Progenitor cell of endocrine pancreas (in vitro differentiated cells): ENCODE data around the gene RAB11FIP4. TPM values are rescaled to one million over a fixed set of nuclear protein-coding genes. Genes with fewer than 3 reads are reported as not detected.

Experiments used
- DNase-seq: peaks from one replicate; pipeline ENCODE4 v3.0.0; 2021; ENCODE audit warnings: low spot score; ENCODE audit not compliant: unreplicated experiment
- H3K27ac Mint-ChIP-seq: 2 replicates; pipeline ENCODE4 v1.8.0; 2021; ENCODE audit warnings: mild to moderate bottlenecking, moderate library complexity, mixed read lengths
- H3K27me3 Mint-ChIP-seq: 2 replicates; pipeline ENCODE4 v1.8.0; 2021; ENCODE audit warnings: mixed read lengths
- H3K36me3 Mint-ChIP-seq: 2 replicates; pipeline ENCODE4 v1.8.0; 2022; ENCODE audit warnings: mixed read lengths; ENCODE audit not compliant: insufficient read depth
- H3K4me1 Mint-ChIP-seq: 2 replicates; pipeline ENCODE4 v1.8.0; 2021; ENCODE audit warnings: low read depth, mixed read lengths
- H3K4me3 Mint-ChIP-seq: 2 replicates; pipeline ENCODE4 v1.8.0; 2021; ENCODE audit warnings: low read depth, mild to moderate bottlenecking, moderate library complexity, mixed read lengths
- H3K9me3 Mint-ChIP-seq: 2 replicates; pipeline ENCODE4 v1.8.0; 2021; ENCODE audit warnings: low read depth, mixed read lengths
- total RNA-seq: library from RNA; stranded (reverse); gene quantifications from 2 replicates; pipeline ENCODE4 v1.2.1, GENCODE V29; 2021
- TF ChIP-seq, protein P1 (sequence below): fragments of 200-600 bp; sonication (generic); IDR thresholded peaks from one replicate; pipeline ENCODE4 v1.5.0; 2021; ENCODE audit warnings: antibody characterized with exemption, mild to moderate bottlenecking; ENCODE audit not compliant: unreplicated experiment

The RAB11FIP4 gene
- total RNA-seq, 1 donor from 2014 or later = 65.5 TPM

DNA sequence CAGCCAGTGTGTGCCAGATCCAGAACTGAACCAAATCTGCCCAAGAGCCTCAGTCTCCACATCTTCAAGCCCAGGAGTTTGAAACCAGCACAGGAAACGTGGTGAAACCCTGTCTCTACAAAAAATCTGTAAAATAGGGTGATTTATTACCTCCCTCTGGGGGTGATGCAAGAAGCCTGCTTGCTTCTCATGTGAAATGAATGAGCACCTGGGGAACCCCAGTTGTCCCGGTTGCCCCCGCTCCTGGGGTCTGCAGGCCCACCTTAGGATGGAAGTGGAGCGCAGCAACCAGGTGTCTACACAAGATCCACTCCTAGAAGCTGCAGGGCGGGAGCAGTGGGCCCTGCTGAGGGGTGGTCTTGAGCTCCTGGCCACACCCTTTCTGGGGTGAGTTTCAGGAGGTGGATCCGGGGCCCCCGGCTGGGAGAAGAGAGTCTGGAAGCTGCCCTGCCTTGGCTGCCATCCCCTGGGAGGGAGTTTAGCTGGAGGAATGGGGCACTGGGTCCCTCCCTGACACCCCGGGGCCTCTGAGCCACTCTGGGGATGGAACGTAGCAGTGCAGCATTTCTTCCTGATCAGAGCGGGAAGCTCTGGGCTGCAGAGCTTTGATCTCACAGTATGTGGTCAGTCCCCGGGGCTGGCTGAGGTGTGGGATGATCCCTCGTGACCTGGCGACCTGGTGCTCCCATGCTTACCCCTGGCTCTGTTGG is 117.8 kb downstream of the RAB11FIP4 start:
- peaks cover 14% of the 10 kb centered on the region for H3K4me1 Mint-ChIP-seq
- H3K27me3 Mint-ChIP-seq = no peaks in the 10 kb centered on the region
- no peaks in the 10 kb centered on the region for H3K9me3 Mint-ChIP-seq
- DNase-seq = no peak
- no peak overlapping the region for H3K4me3 Mint-ChIP-seq
- H3K27ac Mint-ChIP-seq = peak overlapping the region; percentile 87
- no peaks in the 10 kb centered on the region for H3K36me3 Mint-ChIP-seq
- TF ChIP-seq, protein P1, sequence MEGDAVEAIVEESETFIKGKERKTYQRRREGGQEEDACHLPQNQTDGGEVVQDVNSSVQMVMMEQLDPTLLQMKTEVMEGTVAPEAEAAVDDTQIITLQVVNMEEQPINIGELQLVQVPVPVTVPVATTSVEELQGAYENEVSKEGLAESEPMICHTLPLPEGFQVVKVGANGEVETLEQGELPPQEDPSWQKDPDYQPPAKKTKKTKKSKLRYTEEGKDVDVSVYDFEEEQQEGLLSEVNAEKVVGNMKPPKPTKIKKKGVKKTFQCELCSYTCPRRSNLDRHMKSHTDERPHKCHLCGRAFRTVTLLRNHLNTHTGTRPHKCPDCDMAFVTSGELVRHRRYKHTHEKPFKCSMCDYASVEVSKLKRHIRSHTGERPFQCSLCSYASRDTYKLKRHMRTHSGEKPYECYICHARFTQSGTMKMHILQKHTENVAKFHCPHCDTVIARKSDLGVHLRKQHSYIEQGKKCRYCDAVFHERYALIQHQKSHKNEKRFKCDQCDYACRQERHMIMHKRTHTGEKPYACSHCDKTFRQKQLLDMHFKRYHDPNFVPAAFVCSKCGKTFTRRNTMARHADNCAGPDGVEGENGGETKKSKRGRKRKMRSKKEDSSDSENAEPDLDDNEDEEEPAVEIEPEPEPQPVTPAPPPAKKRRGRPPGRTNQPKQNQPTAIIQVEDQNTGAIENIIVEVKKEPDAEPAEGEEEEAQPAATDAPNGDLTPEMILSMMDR = no peak

DNA sequence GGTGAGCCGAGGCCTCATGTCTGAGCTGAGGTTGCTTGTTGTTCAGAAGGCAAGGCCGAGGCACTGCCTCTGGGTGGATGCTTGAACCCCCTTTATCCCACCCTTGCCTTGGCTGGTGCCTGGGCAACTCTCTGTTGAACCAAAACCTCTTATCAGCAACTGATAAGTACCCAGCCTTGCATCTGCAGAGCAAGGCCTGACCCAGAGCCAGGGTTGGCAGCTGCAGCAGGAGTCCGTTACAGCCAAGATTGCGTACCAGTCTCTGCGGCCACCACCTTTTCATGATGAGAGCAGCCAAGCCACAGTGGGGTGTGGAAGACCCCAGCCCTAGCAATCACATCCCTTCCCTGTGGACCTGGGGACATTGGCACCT is 118.3 kb downstream of the RAB11FIP4 start:
- H3K27ac Mint-ChIP-seq = no peak overlapping the region
- TF ChIP-seq, protein P1 = no peak
- no peaks in the 10 kb centered on the region for H3K27me3 Mint-ChIP-seq
- no peaks in the 10 kb centered on the region for H3K9me3 Mint-ChIP-seq
- no peak for DNase-seq
- no peaks in the 10 kb centered on the region for H3K36me3 Mint-ChIP-seq
- no peak overlapping the region for H3K4me3 Mint-ChIP-seq
- H3K4me1 Mint-ChIP-seq = peaks cover 14% of the 10 kb centered on the region

DNA sequence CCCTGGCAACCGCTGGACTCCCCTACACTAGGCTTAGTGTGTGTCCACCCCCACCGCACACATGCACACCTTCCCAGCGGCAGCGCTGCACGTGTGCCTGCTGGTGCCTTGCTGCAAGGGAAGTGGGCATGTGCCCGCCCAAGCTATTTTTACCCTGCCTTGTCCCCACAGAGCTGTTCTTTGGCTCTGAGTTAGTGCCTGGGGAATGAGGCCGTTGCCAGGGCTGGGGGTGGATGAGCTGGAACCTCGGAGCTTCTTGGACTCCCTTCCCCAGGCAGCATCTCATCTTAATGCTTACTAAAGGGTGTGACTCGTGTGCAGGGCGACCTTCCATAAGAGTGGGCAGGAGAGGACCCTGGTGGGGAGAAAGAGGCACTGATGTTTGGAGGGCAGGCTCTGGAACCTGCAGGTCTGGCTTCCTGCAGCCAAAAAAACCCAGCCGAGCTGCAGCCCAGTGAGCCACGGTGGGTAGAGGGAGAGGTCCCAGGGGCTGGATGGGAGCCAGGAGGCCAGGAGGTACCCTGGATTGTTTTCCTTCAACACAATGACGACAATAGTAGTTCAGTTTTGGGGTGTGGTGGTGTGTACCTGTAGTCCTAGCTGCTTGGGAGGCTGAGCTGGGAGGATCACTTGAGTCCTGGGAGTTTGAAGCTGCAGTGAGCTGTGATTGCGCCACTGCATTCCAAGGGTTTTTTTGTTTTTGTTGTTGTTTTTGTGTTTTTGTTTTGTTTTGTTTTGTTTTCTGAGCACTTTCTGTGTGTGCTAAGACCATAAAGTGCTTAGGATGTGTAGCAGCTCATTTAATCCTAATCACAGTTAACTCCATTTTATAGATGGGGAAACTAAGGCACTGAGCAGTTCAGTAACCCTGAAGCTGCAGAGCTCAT is 119.1 kb downstream of the RAB11FIP4 start:
- Mint-ChIP-seq H3K4me3 (no peak overlapping the region), H3K27ac (peak overlapping the region; percentile 56), H3K9me3 (no peaks in the 10 kb centered on the region), H3K36me3 (no peaks in the 10 kb centered on the region), H3K27me3 (no peaks in the 10 kb centered on the region), H3K4me1 (peaks cover 14% of the 10 kb centered on the region)
- TF ChIP-seq, protein P1 = no peak
- no peak for DNase-seq

DNA sequence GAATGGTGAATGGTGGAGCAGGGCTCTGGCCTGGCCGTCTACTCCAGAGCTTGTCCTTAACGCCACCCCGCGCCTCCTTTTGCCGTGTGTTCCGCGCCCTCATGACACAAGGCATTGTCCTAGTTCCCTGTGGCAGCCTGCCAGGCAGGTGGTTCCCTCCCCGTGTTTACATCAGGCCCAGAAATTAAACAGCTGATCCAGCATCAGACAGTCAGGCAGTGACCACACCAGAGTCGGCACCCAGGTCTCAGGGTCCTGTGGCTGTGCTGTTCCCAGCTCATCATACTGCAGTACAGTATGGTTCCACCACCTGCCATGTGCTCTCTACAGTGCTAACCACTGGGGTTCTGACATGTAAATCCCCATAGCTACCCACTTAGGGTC is 119.7 kb downstream of the RAB11FIP4 start:
- peaks cover 14% of the 10 kb centered on the region for H3K4me1 Mint-ChIP-seq
- H3K4me3 Mint-ChIP-seq = no peak overlapping the region
- TF ChIP-seq, protein P1 = no peak
- no peaks in the 10 kb centered on the region for H3K36me3 Mint-ChIP-seq
- H3K27me3 Mint-ChIP-seq = no peaks in the 10 kb centered on the region
- H3K27ac Mint-ChIP-seq = no peak overlapping the region
- H3K9me3 Mint-ChIP-seq = no peaks in the 10 kb centered on the region
- no peak for DNase-seq

DNA sequence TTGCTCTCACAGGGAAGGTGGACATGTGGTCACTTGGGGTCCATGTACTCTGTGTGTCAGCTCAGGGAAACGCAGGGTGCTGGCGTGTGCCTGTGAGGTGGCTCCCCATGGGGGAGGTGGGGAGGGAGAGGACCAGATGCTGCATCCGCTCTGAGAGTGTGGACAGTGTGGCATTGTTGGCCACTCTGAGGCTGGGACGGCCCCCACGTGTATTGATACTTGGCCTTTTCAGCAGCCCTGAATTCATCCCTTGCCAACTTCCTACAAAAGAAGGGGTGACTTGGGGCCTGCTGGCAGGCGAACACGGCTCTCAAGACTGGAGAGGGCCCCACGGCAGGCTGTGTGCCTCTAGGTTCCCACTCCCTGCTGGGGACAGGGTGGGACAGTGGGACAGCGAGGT is 120.1 kb downstream of the RAB11FIP4 start:
- Mint-ChIP-seq H3K36me3 (no peaks in the 10 kb centered on the region), H3K4me1 (peaks cover 14% of the 10 kb centered on the region), H3K9me3 (no peaks in the 10 kb centered on the region), H3K27ac (no peak overlapping the region), H3K4me3 (no peak overlapping the region), H3K27me3 (no peaks in the 10 kb centered on the region)
- TF ChIP-seq, protein P1 = no peak
- no peak for DNase-seq
